ENCODE results near the gene CST8. TPM values are rescaled to one million over a fixed set of nuclear protein-coding genes. Genes with fewer than 3 reads are reported as not detected.
A peak's percentile ranks its signal among the peaks of the same experiment; 100 is the strongest.

The CST8 gene
- total and polyA plus RNA-seq, 2 experiments from 2014 or later, result not detected

DNA sequence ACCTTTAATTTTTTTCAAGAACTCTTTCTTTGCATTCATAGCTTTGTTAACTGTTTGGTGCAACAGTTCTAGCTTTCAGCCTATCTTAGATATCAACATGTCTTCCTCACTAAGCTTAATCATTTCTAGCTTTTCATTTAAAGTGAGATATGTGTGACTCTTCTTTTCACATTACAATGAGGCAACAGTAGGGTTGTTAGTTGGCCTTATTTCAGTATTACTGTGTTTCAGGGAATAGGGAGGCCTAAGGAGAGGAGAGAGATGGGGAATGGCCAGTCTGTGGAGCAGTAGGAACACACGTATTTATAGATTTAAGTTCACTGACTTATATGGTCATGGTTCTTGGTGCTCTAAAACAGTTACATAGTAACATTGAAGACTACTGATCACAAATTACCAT is 41.6 kb downstream of the CST8 start:
- DNase-seq (ENCODE audit: low spot score) (no peak), ATAC-seq (0 out of 3 replicates have a peak, but pooled peaks have one; percentile 14)
- H3F3A ChIP-seq (replicated peaks; ENCODE audit: low read depth), result no peaks in the 10 kb centered on the region
- TF ChIP-seq ETS1 (IDR thresholded peaks at IDR 0.05) (no peak), STAT1 (IDR thresholded peaks at IDR 0.05; ENCODE audit: unreplicated experiment) (no peak), ZNF331 (CRISPR knock-in tag; IDR thresholded peaks at IDR 0.05; ENCODE audit: low read depth) (no peak), CREB1 (CRISPR knock-in tag; IDR thresholded peaks at IDR 0.05; ENCODE audit: low read depth) (no peak), POLR2AphosphoS5 (IDR thresholded peaks at IDR 0.05; ENCODE audit: low read depth) (no peak), ZNF114 (CRISPR knock-in tag; IDR thresholded peaks at IDR 0.05) (no peak), EZH2phosphoT487 (IDR thresholded peaks at IDR 0.05; ENCODE audit: unreplicated experiment) (no peak), JUNB (IDR thresholded peaks at IDR 0.05; ENCODE audit: unreplicated experiment) (no peak), EZH2 (IDR thresholded peaks at IDR 0.05; ENCODE audit: low read depth, unreplicated experiment) (no peak), NANOG (IDR thresholded peaks at IDR 0.05; ENCODE audit: borderline replicate concordance) (no peak)
- TF ChIP-seq, protein P1, sequence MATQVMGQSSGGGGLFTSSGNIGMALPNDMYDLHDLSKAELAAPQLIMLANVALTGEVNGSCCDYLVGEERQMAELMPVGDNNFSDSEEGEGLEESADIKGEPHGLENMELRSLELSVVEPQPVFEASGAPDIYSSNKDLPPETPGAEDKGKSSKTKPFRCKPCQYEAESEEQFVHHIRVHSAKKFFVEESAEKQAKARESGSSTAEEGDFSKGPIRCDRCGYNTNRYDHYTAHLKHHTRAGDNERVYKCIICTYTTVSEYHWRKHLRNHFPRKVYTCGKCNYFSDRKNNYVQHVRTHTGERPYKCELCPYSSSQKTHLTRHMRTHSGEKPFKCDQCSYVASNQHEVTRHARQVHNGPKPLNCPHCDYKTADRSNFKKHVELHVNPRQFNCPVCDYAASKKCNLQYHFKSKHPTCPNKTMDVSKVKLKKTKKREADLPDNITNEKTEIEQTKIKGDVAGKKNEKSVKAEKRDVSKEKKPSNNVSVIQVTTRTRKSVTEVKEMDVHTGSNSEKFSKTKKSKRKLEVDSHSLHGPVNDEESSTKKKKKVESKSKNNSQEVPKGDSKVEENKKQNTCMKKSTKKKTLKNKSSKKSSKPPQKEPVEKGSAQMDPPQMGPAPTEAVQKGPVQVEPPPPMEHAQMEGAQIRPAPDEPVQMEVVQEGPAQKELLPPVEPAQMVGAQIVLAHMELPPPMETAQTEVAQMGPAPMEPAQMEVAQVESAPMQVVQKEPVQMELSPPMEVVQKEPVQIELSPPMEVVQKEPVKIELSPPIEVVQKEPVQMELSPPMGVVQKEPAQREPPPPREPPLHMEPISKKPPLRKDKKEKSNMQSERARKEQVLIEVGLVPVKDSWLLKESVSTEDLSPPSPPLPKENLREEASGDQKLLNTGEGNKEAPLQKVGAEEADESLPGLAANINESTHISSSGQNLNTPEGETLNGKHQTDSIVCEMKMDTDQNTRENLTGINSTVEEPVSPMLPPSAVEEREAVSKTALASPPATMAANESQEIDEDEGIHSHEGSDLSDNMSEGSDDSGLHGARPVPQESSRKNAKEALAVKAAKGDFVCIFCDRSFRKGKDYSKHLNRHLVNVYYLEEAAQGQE (IDR thresholded peaks at IDR 0.05; ENCODE audit: unreplicated experiment), result no peak
- TF ChIP-seq, protein P2, sequence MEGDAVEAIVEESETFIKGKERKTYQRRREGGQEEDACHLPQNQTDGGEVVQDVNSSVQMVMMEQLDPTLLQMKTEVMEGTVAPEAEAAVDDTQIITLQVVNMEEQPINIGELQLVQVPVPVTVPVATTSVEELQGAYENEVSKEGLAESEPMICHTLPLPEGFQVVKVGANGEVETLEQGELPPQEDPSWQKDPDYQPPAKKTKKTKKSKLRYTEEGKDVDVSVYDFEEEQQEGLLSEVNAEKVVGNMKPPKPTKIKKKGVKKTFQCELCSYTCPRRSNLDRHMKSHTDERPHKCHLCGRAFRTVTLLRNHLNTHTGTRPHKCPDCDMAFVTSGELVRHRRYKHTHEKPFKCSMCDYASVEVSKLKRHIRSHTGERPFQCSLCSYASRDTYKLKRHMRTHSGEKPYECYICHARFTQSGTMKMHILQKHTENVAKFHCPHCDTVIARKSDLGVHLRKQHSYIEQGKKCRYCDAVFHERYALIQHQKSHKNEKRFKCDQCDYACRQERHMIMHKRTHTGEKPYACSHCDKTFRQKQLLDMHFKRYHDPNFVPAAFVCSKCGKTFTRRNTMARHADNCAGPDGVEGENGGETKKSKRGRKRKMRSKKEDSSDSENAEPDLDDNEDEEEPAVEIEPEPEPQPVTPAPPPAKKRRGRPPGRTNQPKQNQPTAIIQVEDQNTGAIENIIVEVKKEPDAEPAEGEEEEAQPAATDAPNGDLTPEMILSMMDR (conservative IDR thresholded peaks at IDR 0.05; ENCODE audit: low read depth in 2 of 2), result no peak
- TF ChIP-seq, protein P3, sequence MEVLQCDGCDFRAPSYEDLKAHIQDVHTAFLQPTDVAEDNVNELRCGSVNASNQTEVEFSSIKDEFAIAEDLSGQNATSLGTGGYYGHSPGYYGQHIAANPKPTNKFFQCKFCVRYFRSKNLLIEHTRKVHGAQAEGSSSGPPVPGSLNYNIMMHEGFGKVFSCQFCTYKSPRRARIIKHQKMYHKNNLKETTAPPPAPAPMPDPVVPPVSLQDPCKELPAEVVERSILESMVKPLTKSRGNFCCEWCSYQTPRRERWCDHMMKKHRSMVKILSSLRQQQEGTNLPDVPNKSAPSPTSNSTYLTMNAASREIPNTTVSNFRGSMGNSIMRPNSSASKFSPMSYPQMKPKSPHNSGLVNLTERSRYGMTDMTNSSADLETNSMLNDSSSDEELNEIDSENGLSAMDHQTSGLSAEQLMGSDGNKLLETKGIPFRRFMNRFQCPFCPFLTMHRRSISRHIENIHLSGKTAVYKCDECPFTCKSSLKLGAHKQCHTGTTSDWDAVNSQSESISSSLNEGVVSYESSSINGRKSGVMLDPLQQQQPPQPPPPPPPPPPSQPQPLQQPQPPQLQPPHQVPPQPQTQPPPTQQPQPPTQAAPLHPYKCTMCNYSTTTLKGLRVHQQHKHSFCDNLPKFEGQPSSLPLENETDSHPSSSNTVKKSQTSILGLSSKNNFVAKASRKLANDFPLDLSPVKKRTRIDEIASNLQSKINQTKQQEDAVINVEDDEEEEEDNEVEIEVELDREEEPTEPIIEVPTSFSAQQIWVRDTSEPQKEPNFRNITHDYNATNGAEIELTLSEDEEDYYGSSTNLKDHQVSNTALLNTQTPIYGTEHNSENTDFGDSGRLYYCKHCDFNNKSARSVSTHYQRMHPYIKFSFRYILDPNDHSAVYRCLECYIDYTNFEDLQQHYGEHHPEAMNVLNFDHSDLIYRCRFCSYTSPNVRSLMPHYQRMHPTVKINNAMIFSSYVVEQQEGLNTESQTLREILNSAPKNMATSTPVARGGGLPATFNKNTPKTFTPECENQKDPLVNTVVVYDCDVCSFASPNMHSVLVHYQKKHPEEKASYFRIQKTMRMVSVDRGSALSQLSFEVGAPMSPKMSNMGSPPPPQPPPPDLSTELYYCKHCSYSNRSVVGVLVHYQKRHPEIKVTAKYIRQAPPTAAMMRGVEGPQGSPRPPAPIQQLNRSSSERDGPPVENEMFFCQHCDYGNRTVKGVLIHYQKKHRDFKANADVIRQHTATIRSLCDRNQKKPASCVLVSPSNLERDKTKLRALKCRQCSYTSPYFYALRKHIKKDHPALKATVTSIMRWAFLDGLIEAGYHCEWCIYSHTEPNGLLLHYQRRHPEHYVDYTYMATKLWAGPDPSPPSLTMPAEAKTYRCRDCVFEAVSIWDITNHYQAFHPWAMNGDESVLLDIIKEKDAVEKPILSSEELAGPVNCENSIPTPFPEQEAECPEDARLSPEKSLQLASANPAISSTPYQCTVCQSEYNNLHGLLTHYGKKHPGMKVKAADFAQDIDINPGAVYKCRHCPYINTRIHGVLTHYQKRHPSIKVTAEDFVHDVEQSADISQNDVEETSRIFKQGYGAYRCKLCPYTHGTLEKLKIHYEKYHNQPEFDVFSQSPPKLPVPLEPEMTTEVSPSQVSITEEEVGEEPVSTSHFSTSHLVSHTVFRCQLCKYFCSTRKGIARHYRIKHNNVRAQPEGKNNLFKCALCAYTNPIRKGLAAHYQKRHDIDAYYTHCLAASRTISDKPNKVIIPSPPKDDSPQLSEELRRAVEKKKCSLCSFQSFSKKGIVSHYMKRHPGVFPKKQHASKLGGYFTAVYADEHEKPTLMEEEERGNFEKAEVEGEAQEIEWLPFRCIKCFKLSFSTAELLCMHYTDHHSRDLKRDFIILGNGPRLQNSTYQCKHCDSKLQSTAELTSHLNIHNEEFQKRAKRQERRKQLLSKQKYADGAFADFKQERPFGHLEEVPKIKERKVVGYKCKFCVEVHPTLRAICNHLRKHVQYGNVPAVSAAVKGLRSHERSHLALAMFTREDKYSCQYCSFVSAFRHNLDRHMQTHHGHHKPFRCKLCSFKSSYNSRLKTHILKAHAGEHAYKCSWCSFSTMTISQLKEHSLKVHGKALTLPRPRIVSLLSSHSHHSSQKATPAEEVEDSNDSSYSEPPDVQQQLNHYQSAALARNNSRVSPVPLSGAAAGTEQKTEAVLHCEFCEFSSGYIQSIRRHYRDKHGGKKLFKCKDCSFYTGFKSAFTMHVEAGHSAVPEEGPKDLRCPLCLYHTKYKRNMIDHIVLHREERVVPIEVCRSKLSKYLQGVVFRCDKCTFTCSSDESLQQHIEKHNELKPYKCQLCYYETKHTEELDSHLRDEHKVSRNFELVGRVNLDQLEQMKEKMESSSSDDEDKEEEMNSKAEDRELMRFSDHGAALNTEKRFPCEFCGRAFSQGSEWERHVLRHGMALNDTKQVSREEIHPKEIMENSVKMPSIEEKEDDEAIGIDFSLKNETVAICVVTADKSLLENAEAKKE (CRISPR knock-in tag; IDR thresholded peaks at IDR 0.05), result no peak
- H4K20me1 ChIP-seq (replicated peaks; ENCODE audit: insufficient read depth), result no peaks in the 10 kb centered on the region
- H3K9me2 ChIP-seq (ENCODE audit: insufficient read depth), result peaks cover 11% of the 10 kb centered on the region
- Mint-ChIP-seq H3K27me3 (ENCODE audit: insufficient read depth, low read depth, poor library complexity) (peaks cover 16% of the 10 kb centered on the region), H3K4me3 (peak overlapping the region; percentile 23; the same call in 2 of the 3 replicates), H3K27ac (no peak overlapping the region), H3K36me3 (ENCODE audit: low read depth) (peaks cover 33% of the 10 kb centered on the region), H3K4me1 (peaks cover 34% of the 10 kb centered on the region), H3K9me3 (peaks cover 30% of the 10 kb centered on the region)
- H3K79me2 ChIP-seq (replicated peaks; ENCODE audit: insufficient read depth), result no peaks in the 10 kb centered on the region
- H3K4me1 ChIP-seq (ENCODE audit: insufficient read depth), result peaks cover 25% of the 10 kb centered on the region
- H2AFZ ChIP-seq, result no peak overlapping the region
- H3K4me3 ChIP-seq, result no peak overlapping the region
- peak overlapping the region; percentile 53 for H3K4me2 ChIP-seq
- no peak overlapping the region for H3K27ac ChIP-seq (ENCODE audit: low read depth)
- peaks cover 6% of the 10 kb centered on the region for H3K27me3 ChIP-seq (ENCODE audit: insufficient read depth)
- H3K36me3 ChIP-seq (ENCODE audit: insufficient read depth), result no peaks in the 10 kb centered on the region; the same call in 1 of the 2 replicates

All from GM23338 (cell line).